OCI-LY1 (cell line): ENCODE measurements around the gene ARL5C.

ENCODE experiments used
- CTCF ChIP-seq: fragments of 200-600 bp; sonication (generic), shearing (Covaris generic); IDR thresholded peaks from 2 replicates; pipeline ENCODE4 v1.5.1; 2017; ENCODE audit warnings: mild to moderate bottlenecking, antibody characterized with exemption, low read length, moderate library complexity, mixed read lengths
- EZH2 ChIP-seq: fragments of 200-600 bp; sonication (generic), shearing (Covaris generic); IDR thresholded peaks from 2 replicates; pipeline ENCODE4 v1.8.0; 2017; ENCODE audit warnings: borderline replicate concordance, mixed run types, mild to moderate bottlenecking, antibody characterized with exemption, low read length, moderate library complexity, mixed read lengths

DNA sequence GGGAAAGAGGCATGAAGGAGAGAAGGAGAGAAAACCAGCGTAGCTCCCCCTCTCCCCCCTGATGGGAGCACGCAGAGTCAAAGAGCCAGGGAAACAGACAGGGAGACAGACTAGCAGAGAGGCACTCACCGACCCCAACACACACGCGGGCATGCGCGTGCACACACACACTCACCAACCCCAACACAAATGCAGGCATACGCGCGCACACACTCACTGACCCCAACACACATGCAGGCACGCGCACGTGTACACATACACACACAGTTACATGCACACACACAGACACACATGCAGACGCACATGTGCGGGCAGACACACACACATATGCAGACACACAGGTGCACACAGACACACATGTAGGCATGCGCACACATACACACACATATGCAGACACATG, 26.9 kb upstream of the ARL5C start:
- TF ChIP-seq CTCF (no peak), EZH2 (no peak)
